H1 (cell line): ENCODE results near the gene PTPRE. TPM values are rescaled to one million over a fixed set of nuclear protein-coding genes. Genes with fewer than 3 reads are reported as not detected.

Experiments
- JUN ChIP-seq: IDR thresholded peaks from 2 replicates; pipeline ENCODE4 v1.6.1; 2011; ENCODE audit warnings: low read depth, mild to moderate bottlenecking, improper control_type of control experiment, low read length
- MAFK ChIP-seq: IDR thresholded peaks from 2 replicates; pipeline ENCODE4 v1.6.1; 2012; ENCODE audit warnings: low read depth, mild to moderate bottlenecking, improper control_type of control experiment, low read length
- RAD21 ChIP-seq, 2 experiments: IDR thresholded peaks in 1 of 2; conservative IDR thresholded peaks in 1 of 2; 2 replicates each; pipeline ENCODE4 v1.6.1; 2011; ENCODE audit warnings: low read depth in 2 of 2, low read length in 2 of 2, improper control_type of control experiment in 1 of 2, inconsistent platforms in 1 of 2, mild to moderate bottlenecking in 1 of 2, moderate library complexity in 1 of 2
- SIN3A ChIP-seq, 2 experiments: IDR thresholded peaks in 1 of 2; conservative IDR thresholded peaks in 1 of 2; 2 replicates each; pipeline ENCODE4 v1.6.1; 2011 to 2012; ENCODE audit warnings: low read length in 2 of 2, improper control_type of control experiment in 1 of 2, low read depth in 1 of 2, mild to moderate bottlenecking in 1 of 2
- polyA plus RNA-seq, 7 experiments: library from polyadenylated mRNA; depleted of rRNA in 3 of 7; stranded (reverse) in 5 of 7; unstranded in 2 of 7; fragments of >200 nt in 5 of 7; fragments of 200-250 nt in 2 of 7; gene quantifications; 1 replicate in 5 of 7; 2 replicates in 1 of 7; 4 replicates in 1 of 7; pipeline versions ENCODE4 v1.2.1 to v1.2.3, GENCODE V29; 2011 to 2013; ENCODE audit warnings: missing spikeins in 2 of 7, mixed read lengths in 2 of 7
- total RNA-seq: library from RNA; stranded (reverse); fragmentation: NEBNext Ultra II Directional; extraction: Animal tissue kit (Norgen Biotek cat#: 25700); gene quantifications from 2 replicates; pipeline ENCODE4 v1.2.1, GENCODE V29; 2021
- TF ChIP-seq, protein P1 (sequence below): IDR thresholded peaks from 2 replicates; pipeline ENCODE4 v1.6.1; 2012; ENCODE audit warnings: inconsistent platforms

Gene PTPRE
- total and polyA plus RNA-seq, 2 of the 8 experiments (the other 6 are each of a cell fraction or from before 2014, with no cell fraction given): 0.33 to 0.54 TPM

DNA sequence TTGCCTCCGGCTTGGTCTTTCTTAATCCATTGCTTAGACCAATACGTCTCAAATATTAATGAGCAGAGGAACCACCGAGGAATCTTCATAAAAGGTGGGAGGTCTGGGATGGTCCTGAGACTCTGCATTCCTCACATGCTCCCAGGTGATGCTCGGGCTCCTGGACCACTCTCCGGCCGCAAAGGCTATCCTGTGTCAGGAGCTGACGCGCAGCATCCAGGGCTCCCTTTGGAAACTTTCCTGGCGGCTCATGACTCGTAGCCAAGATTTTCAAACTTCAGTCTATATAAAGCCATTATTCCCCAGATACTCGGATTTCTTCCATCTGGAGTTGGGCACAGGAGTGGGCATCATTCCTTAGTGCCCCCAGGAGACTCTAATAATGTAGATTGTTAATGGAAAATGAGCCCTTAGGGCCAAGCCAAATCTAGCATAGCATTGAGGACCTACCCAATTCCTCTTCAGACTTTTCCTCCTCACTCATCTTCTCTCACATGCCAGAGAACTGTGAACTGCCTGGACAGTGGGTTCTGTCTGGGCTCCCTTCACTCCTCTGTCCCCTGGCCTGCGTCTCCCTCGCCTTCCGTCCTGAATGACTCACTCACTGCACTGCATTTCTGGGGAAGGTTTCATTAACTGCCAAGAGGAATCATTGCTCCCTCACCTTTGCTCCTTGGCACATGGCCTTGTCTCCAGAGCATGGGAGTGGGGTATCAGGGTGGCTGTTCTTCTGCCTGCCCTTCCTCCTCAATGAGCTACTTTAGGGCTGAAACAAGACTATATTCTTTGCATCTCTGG, 130.0 kb downstream of the PTPRE start (continued):
- TF ChIP-seq, protein P1, sequence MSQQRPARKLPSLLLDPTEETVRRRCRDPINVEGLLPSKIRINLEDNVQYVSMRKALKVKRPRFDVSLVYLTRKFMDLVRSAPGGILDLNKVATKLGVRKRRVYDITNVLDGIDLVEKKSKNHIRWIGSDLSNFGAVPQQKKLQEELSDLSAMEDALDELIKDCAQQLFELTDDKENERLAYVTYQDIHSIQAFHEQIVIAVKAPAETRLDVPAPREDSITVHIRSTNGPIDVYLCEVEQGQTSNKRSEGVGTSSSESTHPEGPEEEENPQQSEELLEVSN: no peak
- TF ChIP-seq SIN3A (conservative IDR thresholded peaks at IDR 0.05 in 1 of 2, IDR thresholded peaks at IDR 0.05 in 1 of 2; ENCODE audit: low read depth in 1 of 2, low read length in 2 of 2): no peak
- no peak for TF ChIP-seq MAFK
- TF ChIP-seq JUN: no peak
- TF ChIP-seq RAD21 (IDR thresholded peaks at IDR 0.05 in 1 of 2, conservative IDR thresholded peaks at IDR 0.05 in 1 of 2; ENCODE audit: low read depth in 2 of 2, low read length in 2 of 2): no peak
